T-helper 9 cell (primary cell): Measurements from ENCODE around the gene WSB1.

Experiments used
- DNase-seq: peaks from one replicate; pipeline ENCODE4 v3.0.0-alpha.2; 2020

Gene WSB1

GRCh38 chr17:27362503-27362902 lies 68.6 kb downstream of the WSB1 start:
- DNase-seq, result no peak

- DNase-seq, result no peak
Measured at GRCh38 chr17:27362909-27363308, 69.0 kb downstream of the WSB1 start.

GRCh38 chr17:27363326-27363725 lies 69.4 kb downstream of the WSB1 start:
- DNase-seq, result no peak
